DOHH2 (cell line): ENCODE measurements around the gene IFT122.
"Not testable (repeated sequence)": the region's sequence is repeated elsewhere in the genome, so short reads cannot be mapped to it uniquely, and the experiment has no call there.

ENCODE experiments used
- H3F3A ChIP-seq: fragments of 200-600 bp; sonication (generic), shearing (Covaris generic); 2 replicates; pipeline ENCODE4 v1.6.0; 2016; ENCODE audit warnings: antibody characterized with exemption, mild to moderate bottlenecking; ENCODE audit not compliant: control insufficient read depth, insufficient read depth
- H3K27ac ChIP-seq: fragments of 200-600 bp; sonication (generic); 2 replicates; pipeline ENCODE4 v1.5.1; 2014; ENCODE audit warnings: low read depth, mild to moderate bottlenecking, low read length, moderate library complexity
- H3K27me3 ChIP-seq: fragments of 200-600 bp; sonication (generic); 2 replicates; pipeline ENCODE4 v1.6.1; 2014; ENCODE audit warnings: mild to moderate bottlenecking, low read length, mixed read lengths; ENCODE audit not compliant: control insufficient read depth
- H3K36me3 ChIP-seq: fragments of 200-600 bp; sonication (generic); 2 replicates; pipeline ENCODE4 v1.6.1; 2014; ENCODE audit warnings: mild to moderate bottlenecking, low read length, moderate library complexity, mixed read lengths; ENCODE audit not compliant: control insufficient read depth
- H3K4me1 ChIP-seq: fragments of 200-600 bp; sonication (generic); 2 replicates; pipeline ENCODE4 v1.6.1; 2014; ENCODE audit warnings: mild to moderate bottlenecking, low read length, mixed read lengths; ENCODE audit not compliant: control insufficient read depth
- H3K4me2 ChIP-seq: fragments of 200-600 bp; sonication (generic); 2 replicates; pipeline ENCODE4 v1.6.0; 2014; ENCODE audit warnings: mild to moderate bottlenecking, low read length, moderate library complexity
- H3K4me3 ChIP-seq: fragments of 200-600 bp; sonication (generic); 2 replicates; pipeline ENCODE4 v1.5.1; 2014; ENCODE audit warnings: mild to moderate bottlenecking, low read length, mixed read lengths
- H3K79me2 ChIP-seq: fragments of 200-600 bp; sonication (generic); 2 replicates; pipeline ENCODE4 v1.6.1; 2014; ENCODE audit warnings: mild to moderate bottlenecking, low read length, mixed read lengths; ENCODE audit not compliant: control insufficient read depth
- H3K9me2 ChIP-seq: fragments of 200-600 bp; sonication (generic); replicated peaks from 2 replicates; pipeline ENCODE4 v1.6.1; 2014; ENCODE audit warnings: mild to moderate bottlenecking, low read length, mixed read lengths; ENCODE audit not compliant: control insufficient read depth
- H3K9me3 ChIP-seq: fragments of 200-600 bp; sonication (generic); 2 replicates; pipeline ENCODE4 v1.6.1; 2014; ENCODE audit warnings: antibody characterized with exemption, low read length, mixed read lengths; ENCODE audit not compliant: control insufficient read depth, insufficient read depth
- H4K20me1 ChIP-seq: fragments of 200-600 bp; sonication (generic); 2 replicates; pipeline ENCODE4 v1.6.0; 2014; ENCODE audit warnings: low read depth, mild to moderate bottlenecking, antibody characterized with exemption, low read length, moderate library complexity; ENCODE audit not compliant: control insufficient read depth, insufficient read depth
- EZH2phosphoT487 ChIP-seq: fragments of 200-600 bp; sonication (generic); IDR thresholded peaks from 2 replicates; pipeline ENCODE4 v1.6.1; 2017; ENCODE audit warnings: borderline replicate concordance, mild to moderate bottlenecking, antibody characterized with exemption, low read length, moderate library complexity, mixed read lengths
- TF ChIP-seq, protein P1 (sequence below): fragments of 200-600 bp; sonication (generic); IDR thresholded peaks from one replicate; pipeline ENCODE4 v1.5.1; 2014; ENCODE audit warnings: antibody characterized with exemption, mild to moderate bottlenecking, low read depth, low read length; ENCODE audit not compliant: poor library complexity, severe bottlenecking

Gene IFT122

GRCh38 chr3:129483870-129484269 lies 43.8 kb downstream of the IFT122 start:
- Histone ChIP-seq H3K9me2 (no peaks in the 10 kb centered on the region), H3K4me2 (no peak overlapping the region), H3F3A (no peaks in the 10 kb centered on the region), H3K36me3 (peaks cover 10% of the 10 kb centered on the region; the same call in 1 of the 2 replicates), H3K27ac (no peak overlapping the region), H3K27me3 (no peaks in the 10 kb centered on the region), H3K4me1 (no peaks in the 10 kb centered on the region), H4K20me1 (no peaks in the 10 kb centered on the region), H3K79me2 (no peaks in the 10 kb centered on the region), H3K9me3 (no peaks in the 10 kb centered on the region), H3K4me3 (no peak overlapping the region)
- TF ChIP-seq, protein P1, sequence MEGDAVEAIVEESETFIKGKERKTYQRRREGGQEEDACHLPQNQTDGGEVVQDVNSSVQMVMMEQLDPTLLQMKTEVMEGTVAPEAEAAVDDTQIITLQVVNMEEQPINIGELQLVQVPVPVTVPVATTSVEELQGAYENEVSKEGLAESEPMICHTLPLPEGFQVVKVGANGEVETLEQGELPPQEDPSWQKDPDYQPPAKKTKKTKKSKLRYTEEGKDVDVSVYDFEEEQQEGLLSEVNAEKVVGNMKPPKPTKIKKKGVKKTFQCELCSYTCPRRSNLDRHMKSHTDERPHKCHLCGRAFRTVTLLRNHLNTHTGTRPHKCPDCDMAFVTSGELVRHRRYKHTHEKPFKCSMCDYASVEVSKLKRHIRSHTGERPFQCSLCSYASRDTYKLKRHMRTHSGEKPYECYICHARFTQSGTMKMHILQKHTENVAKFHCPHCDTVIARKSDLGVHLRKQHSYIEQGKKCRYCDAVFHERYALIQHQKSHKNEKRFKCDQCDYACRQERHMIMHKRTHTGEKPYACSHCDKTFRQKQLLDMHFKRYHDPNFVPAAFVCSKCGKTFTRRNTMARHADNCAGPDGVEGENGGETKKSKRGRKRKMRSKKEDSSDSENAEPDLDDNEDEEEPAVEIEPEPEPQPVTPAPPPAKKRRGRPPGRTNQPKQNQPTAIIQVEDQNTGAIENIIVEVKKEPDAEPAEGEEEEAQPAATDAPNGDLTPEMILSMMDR = no peak
- no peak for TF ChIP-seq EZH2phosphoT487

DNA sequence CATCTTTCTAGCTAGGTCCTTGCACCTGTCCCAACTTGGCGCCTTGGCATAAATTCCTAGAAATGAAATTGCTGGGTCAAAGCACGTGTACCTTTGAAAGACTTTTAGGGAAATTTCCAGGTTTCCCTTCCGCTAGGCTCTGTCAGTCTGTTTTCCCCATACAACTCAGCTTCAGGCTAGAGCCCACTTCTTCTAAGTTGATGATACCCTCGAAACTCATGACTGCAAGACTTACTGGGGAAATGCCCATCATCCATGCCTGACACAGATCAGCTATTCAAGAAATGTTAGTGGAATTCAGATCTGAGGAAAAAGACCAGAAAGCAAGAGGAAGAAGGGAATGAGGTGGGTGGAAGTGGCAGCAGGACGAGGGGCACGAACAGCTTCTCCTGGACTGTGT lies 45.1 kb downstream of the IFT122 start:
- H3K27ac ChIP-seq, H4K20me1 ChIP-seq, H3K79me2 ChIP-seq, H3K36me3 ChIP-seq, H3K4me1 ChIP-seq, H3F3A ChIP-seq, H3K9me3 ChIP-seq, H3K9me2 ChIP-seq, H3K4me3 ChIP-seq, H3K27me3 ChIP-seq, H3K4me2 ChIP-seq: not testable (repeated sequence)

DNA sequence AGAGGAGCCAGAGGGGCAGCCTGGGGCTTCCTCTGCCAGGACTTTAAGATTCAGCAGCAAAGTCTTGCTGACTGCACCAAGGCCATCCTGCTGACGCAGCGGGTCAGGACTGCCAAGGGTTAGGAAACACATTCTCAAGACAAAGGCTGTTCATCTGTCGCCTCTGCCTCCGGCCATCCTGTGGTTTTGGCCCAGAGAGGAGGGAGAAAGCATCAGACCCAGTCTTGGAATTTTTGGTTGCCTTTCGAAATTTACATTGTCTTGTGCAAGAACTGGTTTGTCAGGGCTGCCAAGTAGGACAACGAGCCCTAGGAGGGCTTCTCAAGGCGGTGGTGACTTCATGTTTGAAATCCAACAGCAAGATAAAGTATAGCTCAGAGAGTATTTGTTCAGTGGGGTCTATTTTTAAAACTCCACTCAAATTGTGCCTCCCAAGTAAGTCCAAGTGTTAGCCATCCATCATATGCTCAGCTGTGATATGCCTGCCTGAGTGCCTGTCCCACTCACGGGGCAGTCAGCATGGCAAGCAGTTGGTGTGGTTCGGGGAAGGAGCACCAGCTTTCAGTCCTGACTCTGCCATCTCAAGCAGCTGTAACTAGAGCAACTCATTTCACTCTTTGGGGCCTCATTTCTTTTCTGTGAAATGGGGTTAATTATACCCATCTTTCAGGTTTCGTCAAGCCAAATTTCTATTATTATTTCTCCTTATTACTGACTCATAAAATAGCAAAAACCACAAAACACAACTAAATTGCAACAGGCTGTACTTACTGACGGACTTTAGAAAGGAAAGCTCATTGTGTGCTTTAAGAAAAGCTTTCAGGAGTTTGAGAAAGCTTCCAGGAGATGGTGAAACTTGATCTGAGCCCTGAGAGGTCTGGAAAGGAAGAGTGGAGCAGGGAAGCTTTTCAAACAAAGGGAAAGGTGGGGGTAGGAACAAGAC lies 46.0 kb downstream of the IFT122 start:
- H3K27ac ChIP-seq = no peak overlapping the region
- no peak overlapping the region for H3K4me2 ChIP-seq
- no peaks in the 10 kb centered on the region for H3K79me2 ChIP-seq
- no peak overlapping the region for H3K4me3 ChIP-seq
- no peaks in the 10 kb centered on the region; the same call in 1 of the 2 replicates for H3K36me3 ChIP-seq
- no peaks in the 10 kb centered on the region for H3K9me3 ChIP-seq
- H3K27me3 ChIP-seq = no peaks in the 10 kb centered on the region
- no peaks in the 10 kb centered on the region for H3K4me1 ChIP-seq
- H3K9me2 ChIP-seq = no peaks in the 10 kb centered on the region
- TF ChIP-seq, protein P1 = no peak
- no peak for TF ChIP-seq EZH2phosphoT487
- no peaks in the 10 kb centered on the region for H3F3A ChIP-seq
- no peaks in the 10 kb centered on the region for H4K20me1 ChIP-seq

DNA sequence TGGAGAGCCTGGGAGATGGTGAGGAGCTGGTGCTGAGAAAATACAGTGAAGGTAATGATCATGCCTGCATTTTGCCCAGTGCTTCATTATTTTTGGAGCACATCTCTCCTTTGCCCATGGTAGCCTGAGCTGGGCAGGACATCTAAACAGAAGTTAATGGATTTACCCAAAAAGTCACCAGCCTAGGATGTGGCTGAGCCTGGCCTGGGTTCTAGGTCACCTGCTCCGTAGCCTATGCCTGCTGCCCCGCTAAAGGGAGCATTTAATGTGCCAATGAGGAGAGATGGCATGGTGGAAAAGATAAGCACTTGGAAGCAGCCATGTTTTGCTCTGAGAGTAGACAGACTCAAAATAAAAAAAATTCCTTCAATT lies 46.6 kb downstream of the IFT122 start:
- Histone ChIP-seq H3K4me1 (no peaks in the 10 kb centered on the region), H3K4me3 (no peak overlapping the region), H3K9me2 (no peaks in the 10 kb centered on the region), H3K4me2 (no peak overlapping the region), H3K79me2 (no peaks in the 10 kb centered on the region), H4K20me1 (no peaks in the 10 kb centered on the region), H3K27ac (no peak overlapping the region), H3K27me3 (no peaks in the 10 kb centered on the region), H3K9me3 (no peaks in the 10 kb centered on the region), H3F3A (no peaks in the 10 kb centered on the region), H3K36me3 (no peaks in the 10 kb centered on the region; the same call in 1 of the 2 replicates)
- TF ChIP-seq, protein P1 = no peak
